CD8-positive, alpha-beta memory T cell (primary cell): ENCODE measurements around the gene SH3RF1. TPM values are rescaled to one million over a fixed set of nuclear protein-coding genes. Genes with fewer than 3 reads are reported as not detected.

Source experiments
- CTCF ChIA-PET: fragments of 350-600 bp; sonication (Branson Sonifier 250); formaldehyde crosslinking; loops from one replicate; lab custom pipeline; 2021; ENCODE audit warnings: antibody characterized with exemption; lab: Charles Lee
- POLR2A ChIA-PET: fragments of 350-600 bp; sonication (Branson Sonifier 250); formaldehyde crosslinking; loops from one replicate; lab custom pipeline; 2021; ENCODE audit warnings: antibody characterized with exemption; lab: Charles Lee
- DNase-seq, 5 donors: peaks; one replicate each; pipeline versions ENCODE4 v3.0.0 to v3.0.0-alpha.2; 2020 to 2022; ENCODE audit warnings: mixed read lengths in 1 of 5
- H3K27ac ChIP-seq: one replicate; pipeline ENCODE4 v1.7.0; 2013; ENCODE audit warnings: low read depth, mild to moderate bottlenecking, low read length, moderate library complexity
- H3K27me3 ChIP-seq: 2 replicates; pipeline ENCODE4 v1.7.0; 2013; ENCODE audit warnings: low read length, mild to moderate bottlenecking; ENCODE audit not compliant: insufficient read depth, poor library complexity, severe bottlenecking
- H3K36me3 ChIP-seq: 2 replicates; pipeline ENCODE4 v1.7.0; 2013; ENCODE audit warnings: mild to moderate bottlenecking, low read length, moderate library complexity; ENCODE audit not compliant: insufficient read depth
- H3K4me1 ChIP-seq: 2 replicates; pipeline ENCODE4 v1.7.0; 2013; ENCODE audit warnings: mild to moderate bottlenecking, low read length, moderate library complexity; ENCODE audit not compliant: insufficient read depth
- H3K4me3 ChIP-seq: 2 replicates; pipeline ENCODE4 v1.7.0; 2013; ENCODE audit warnings: mild to moderate bottlenecking, low read length
- H3K9me3 ChIP-seq: 2 replicates; pipeline ENCODE4 v1.7.0; 2013; ENCODE audit warnings: mild to moderate bottlenecking, low read length
- H3K27ac Mint-ChIP-seq, 8 donors: one replicate each; pipeline ENCODE4 v1.8.0; 2020 to 2021; ENCODE audit warnings: mixed read lengths in 8 of 8, mild to moderate bottlenecking in 6 of 8, inconsistent platforms in 3 of 8, moderate library complexity in 3 of 8
- H3K27me3 Mint-ChIP-seq, 2 donors: one replicate each; pipeline ENCODE4 v1.8.0; 2020 to 2021; ENCODE audit warnings: mixed read lengths in 2 of 2, mild to moderate bottlenecking in 1 of 2, moderate library complexity in 1 of 2
- H3K36me3 Mint-ChIP-seq, 3 donors: one replicate each; pipeline ENCODE4 v1.8.0; 2020 to 2021; ENCODE audit warnings: mixed read lengths in 3 of 3, inconsistent platforms in 1 of 3, mild to moderate bottlenecking in 1 of 3
- H3K4me1 Mint-ChIP-seq, 3 donors: one replicate each; pipeline ENCODE4 v1.8.0; 2020 to 2021; ENCODE audit warnings: mixed read lengths in 3 of 3, inconsistent platforms in 1 of 3, mild to moderate bottlenecking in 1 of 3
- H3K4me3 Mint-ChIP-seq, 7 donors: one replicate each; pipeline ENCODE4 v1.8.0; 2020 to 2021; ENCODE audit warnings: mixed read lengths in 7 of 7, mild to moderate bottlenecking in 6 of 7, moderate library complexity in 4 of 7, inconsistent platforms in 2 of 7
- H3K9me3 Mint-ChIP-seq, 5 donors: one replicate each; pipeline ENCODE4 v1.8.0; 2020 to 2022; ENCODE audit warnings: mixed read lengths in 5 of 5, mild to moderate bottlenecking in 3 of 5, moderate library complexity in 2 of 5, inconsistent platforms in 1 of 5
- polyA plus RNA-seq: library from polyadenylated mRNA; unstranded; fragments of 300-500 nt; fragmentation: Illumina TruSeq; gene quantifications from one replicate; pipeline ENCODE4 v1.2.3, GENCODE V29; 2021
- total RNA-seq, 2 experiments: library from RNA; stranded (reverse); gene quantifications; one replicate each; pipeline ENCODE4 v1.2.3, GENCODE V29; 2021

SH3RF1 gene
- total and polyA plus RNA-seq, 3 experiments from 2014 or later, result 1.1 to 1.4 TPM; not detected in 1

DNA sequence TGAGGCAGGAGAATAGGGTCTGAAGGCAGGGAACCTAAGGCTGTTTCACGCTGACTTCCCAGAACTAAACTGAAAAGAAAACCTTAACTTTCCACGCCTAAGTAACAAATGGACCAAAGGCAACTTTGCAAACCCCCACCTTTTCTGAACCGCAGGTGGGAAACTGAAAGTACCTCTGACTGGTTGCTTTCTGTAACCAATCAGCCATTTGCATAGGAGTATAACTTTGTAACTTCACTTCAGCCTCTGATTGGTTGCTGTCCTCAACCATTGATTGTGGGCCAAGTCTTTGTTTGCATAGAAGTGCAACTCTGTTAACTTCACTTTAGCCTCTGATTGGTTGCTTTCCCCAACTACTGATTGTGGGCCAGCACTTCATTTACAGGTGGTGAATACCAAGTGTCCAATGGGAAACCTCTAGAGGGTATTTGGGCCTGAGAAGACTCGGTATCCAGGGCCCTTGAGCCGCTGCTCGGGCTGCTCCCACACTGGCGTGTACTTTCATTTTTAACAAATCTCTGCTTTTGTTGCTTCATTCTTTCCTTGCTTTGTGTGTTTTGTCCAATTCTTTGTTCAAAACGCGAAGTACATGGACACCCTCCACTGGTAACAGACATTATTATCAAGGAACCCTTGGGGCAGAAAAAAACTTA lies 139.1 kb downstream of the SH3RF1 start:
- Mint-ChIP-seq H3K4me3 (no peak overlapping the region), H3K36me3 (peaks cover 0 to 1% (median 0%) of the 10 kb centered on the region in 3 donors), H3K27ac (no peak overlapping the region), H3K27me3 (peaks cover 0 to 10% of the 10 kb centered on the region in 2 donors), H3K9me3 (no peaks in the 10 kb centered on the region), H3K4me1 (no peaks in the 10 kb centered on the region)
- H3K36me3 ChIP-seq, result no peaks in the 10 kb centered on the region
- ChIA-PET CTCF (no interaction called here), POLR2A (no interaction called here)
- H3K4me3 ChIP-seq, result no peak overlapping the region
- H3K27ac ChIP-seq, result no peak overlapping the region
- no peaks in the 10 kb centered on the region for H3K9me3 ChIP-seq
- DNase-seq, result no peak
- no peaks in the 10 kb centered on the region for H3K4me1 ChIP-seq
- no peaks in the 10 kb centered on the region for H3K27me3 ChIP-seq

DNA sequence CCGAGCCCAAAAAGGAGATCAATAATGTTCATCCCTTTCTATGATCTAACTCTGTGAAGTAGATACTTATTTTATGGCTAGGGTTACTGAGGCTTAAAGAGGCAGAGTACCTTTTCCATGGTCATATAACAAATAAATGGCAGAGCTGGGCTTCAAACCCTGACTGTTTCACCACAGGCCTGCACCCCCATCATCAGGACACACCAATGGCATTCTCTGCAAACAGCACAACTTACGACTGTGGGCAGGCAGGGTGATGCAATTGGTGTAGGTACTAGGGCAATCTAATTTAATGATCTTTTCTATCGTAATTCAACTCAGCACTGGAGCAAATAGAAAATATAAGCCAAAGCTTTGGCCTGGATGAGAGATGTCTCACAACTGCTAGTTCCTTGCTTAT lies 141.9 kb downstream of the SH3RF1 start:
- H3K4me1 ChIP-seq, result no peaks in the 10 kb centered on the region
- no peaks in the 10 kb centered on the region for H3K4me1 Mint-ChIP-seq
- H3K4me3 ChIP-seq, result no peak overlapping the region
- no peaks in the 10 kb centered on the region for H3K9me3 Mint-ChIP-seq
- ChIA-PET POLR2A (no interaction called here), CTCF (no interaction called here)
- no peak overlapping the region for H3K4me3 Mint-ChIP-seq
- H3K9me3 ChIP-seq, result no peaks in the 10 kb centered on the region
- no peaks in the 10 kb centered on the region for H3K36me3 Mint-ChIP-seq
- no peak for DNase-seq
- no peaks in the 10 kb centered on the region for H3K27me3 ChIP-seq
- no peaks in the 10 kb centered on the region for H3K36me3 ChIP-seq
- H3K27ac ChIP-seq, result no peak overlapping the region
- peak overlapping the region in 1 of 8 donors; percentile 52 for H3K27ac Mint-ChIP-seq
- H3K27me3 Mint-ChIP-seq, result no peaks in the 10 kb centered on the region

DNA sequence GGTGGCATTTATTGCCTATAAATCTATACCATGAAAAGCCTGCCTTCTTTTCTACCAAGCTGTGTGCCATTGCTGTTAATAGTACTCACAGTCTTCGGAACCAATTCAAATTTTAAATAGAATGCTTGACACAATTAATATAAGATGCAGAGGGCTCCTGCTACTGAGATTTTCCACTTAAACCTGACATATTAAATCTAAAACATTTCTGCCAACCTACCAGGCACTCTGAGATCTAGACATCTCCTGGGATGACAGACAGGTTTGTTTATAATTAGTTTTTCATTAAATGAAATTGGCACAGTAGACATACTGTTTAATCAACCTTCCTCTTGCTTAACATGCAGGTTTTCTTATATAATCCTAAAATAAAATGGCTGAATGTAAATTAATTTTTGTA lies 143.4 kb downstream of the SH3RF1 start:
- Mint-ChIP-seq H3K27me3 (peaks cover 0 to 3% of the 10 kb centered on the region in 2 donors), H3K27ac (no peak overlapping the region), H3K4me1 (no peaks in the 10 kb centered on the region), H3K9me3 (no peaks in the 10 kb centered on the region), H3K4me3 (no peak overlapping the region), H3K36me3 (no peaks in the 10 kb centered on the region)
- H3K4me3 ChIP-seq, result no peak overlapping the region
- no peaks in the 10 kb centered on the region for H3K4me1 ChIP-seq
- ChIA-PET CTCF (no interaction called here), POLR2A (no interaction called here)
- no peak overlapping the region for H3K27ac ChIP-seq
- H3K9me3 ChIP-seq, result no peaks in the 10 kb centered on the region
- H3K27me3 ChIP-seq, result no peaks in the 10 kb centered on the region
- DNase-seq, result no peak
- H3K36me3 ChIP-seq, result no peaks in the 10 kb centered on the region

DNA sequence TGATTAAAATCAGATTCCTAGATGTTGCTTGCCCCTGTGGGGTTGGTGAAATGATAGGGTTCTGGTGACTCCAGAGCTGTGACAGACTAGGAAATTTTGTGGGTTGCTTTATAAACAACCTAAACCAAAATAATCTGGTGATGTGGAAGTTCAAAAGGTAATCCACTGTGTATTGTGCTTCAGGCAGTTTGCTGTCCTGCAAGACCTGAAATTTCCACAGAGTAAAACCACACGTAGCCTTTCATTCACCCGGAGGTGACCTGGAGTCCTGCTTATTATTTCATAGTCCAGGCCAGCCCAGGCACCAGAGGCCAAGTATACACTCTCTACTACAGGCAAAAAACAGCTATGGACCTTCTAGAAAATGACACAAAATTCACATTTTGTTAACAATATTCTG lies 146.1 kb downstream of the SH3RF1 start:
- H3K9me3 ChIP-seq, result no peaks in the 10 kb centered on the region
- no peaks in the 10 kb centered on the region for H3K27me3 ChIP-seq
- no peak overlapping the region for H3K4me3 ChIP-seq
- Mint-ChIP-seq H3K4me3 (no peak overlapping the region), H3K27me3 (peaks cover 0 to 12% of the 10 kb centered on the region in 2 donors), H3K36me3 (no peaks in the 10 kb centered on the region), H3K4me1 (no peaks in the 10 kb centered on the region), H3K9me3 (no peaks in the 10 kb centered on the region), H3K27ac (no peak overlapping the region)
- no peaks in the 10 kb centered on the region for H3K36me3 ChIP-seq
- DNase-seq, result no peak
- ChIA-PET CTCF (no interaction called here), POLR2A (no interaction called here)
- no peaks in the 10 kb centered on the region for H3K4me1 ChIP-seq
- H3K27ac ChIP-seq, result no peak overlapping the region

DNA sequence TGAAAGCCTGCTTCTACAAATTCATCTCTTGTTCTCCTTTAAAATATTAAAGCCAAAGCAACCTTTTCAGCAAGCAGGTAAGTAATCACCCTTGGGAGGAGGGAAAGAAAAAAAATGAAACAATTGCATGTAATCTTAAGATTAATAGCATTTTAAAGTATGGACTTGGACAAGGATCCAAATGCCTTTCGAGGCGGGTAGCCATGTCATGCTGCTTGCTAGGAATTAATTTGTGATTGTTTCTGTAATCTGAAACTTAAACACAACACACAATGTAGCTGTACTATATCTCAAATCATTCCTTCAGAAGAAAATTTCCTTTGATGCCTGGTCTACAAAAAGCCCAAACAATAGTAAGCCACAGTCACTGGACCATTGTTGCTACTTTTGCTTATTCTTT lies 148.3 kb downstream of the SH3RF1 start:
- Mint-ChIP-seq H3K27me3 (peaks cover 0 to 12% of the 10 kb centered on the region in 2 donors), H3K4me3 (no peak overlapping the region), H3K27ac (no peak overlapping the region), H3K4me1 (no peaks in the 10 kb centered on the region), H3K9me3 (no peaks in the 10 kb centered on the region), H3K36me3 (no peaks in the 10 kb centered on the region)
- no peaks in the 10 kb centered on the region for H3K27me3 ChIP-seq
- ChIA-PET CTCF (no interaction called here), POLR2A (no interaction called here)
- H3K27ac ChIP-seq, result no peak overlapping the region
- no peaks in the 10 kb centered on the region for H3K9me3 ChIP-seq
- H3K36me3 ChIP-seq, result no peaks in the 10 kb centered on the region
- no peak overlapping the region for H3K4me3 ChIP-seq
- H3K4me1 ChIP-seq, result no peaks in the 10 kb centered on the region
- no peak for DNase-seq

DNA sequence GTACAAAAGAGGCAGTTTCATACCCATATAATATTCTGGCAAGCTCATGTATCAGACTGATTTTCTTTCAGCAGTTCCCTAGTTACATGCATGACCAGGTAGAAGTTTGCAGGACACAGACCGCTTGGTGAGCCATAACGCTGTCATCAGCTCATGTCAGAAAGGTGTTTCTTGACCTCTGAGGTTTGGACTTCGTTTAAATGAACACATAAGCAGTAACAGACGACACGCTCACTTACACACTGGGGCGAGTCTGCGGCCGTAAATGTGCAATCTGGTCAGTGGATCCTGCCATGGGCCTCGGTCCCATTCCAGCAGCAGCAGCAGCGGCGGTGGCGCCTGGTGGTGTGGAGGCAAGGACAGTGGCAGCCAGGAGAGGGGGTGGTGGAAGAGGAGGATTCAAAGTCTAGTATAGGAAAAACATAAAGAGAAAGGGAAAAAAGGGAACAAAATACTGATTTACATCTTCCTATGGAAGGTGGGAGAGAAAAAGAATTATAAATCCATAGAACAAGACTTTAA lies 148.8 kb downstream of the SH3RF1 start:
- Histone ChIP-seq H3K27me3 (no peaks in the 10 kb centered on the region), H3K4me1 (no peaks in the 10 kb centered on the region), H3K9me3 (no peaks in the 10 kb centered on the region), H3K27ac (no peak overlapping the region), H3K36me3 (no peaks in the 10 kb centered on the region), H3K4me3 (no peak overlapping the region)
- POLR2A ChIA-PET, result no interaction called here
- Mint-ChIP-seq H3K27ac (no peak overlapping the region), H3K36me3 (no peaks in the 10 kb centered on the region), H3K27me3 (peaks cover under 1 to 12% of the 10 kb centered on the region in 2 donors), H3K4me1 (no peaks in the 10 kb centered on the region), H3K4me3 (no peak overlapping the region), H3K9me3 (no peaks in the 10 kb centered on the region)
- CTCF ChIA-PET, result no interaction called here
- no peak for DNase-seq

DNA sequence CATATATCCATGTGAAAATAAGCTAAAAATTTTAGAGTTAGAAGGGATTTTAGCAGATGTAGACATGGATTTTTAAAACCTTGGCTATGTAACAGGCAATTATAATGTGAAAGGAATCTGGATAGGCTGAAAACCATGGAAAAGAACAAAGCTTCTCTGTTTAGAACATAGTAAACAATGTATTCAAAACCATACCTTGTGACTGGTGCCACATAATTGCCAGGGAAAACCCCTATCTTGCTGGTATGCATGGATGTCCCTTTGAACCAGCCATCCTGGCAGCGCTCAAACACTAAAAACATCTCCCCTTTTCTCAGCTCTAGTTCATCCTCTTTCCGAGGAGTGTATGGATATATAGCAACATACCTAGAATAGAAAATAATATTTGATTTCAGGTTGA lies 150.1 kb downstream of the SH3RF1 start:
- ChIA-PET CTCF (no interaction called here), POLR2A (no interaction called here)
- Histone ChIP-seq H3K36me3 (no peaks in the 10 kb centered on the region), H3K27me3 (no peaks in the 10 kb centered on the region), H3K9me3 (no peaks in the 10 kb centered on the region), H3K27ac (no peak overlapping the region), H3K4me3 (no peak overlapping the region), H3K4me1 (no peaks in the 10 kb centered on the region)
- H3K4me1 Mint-ChIP-seq, result no peaks in the 10 kb centered on the region
- peaks cover 1 to 12% of the 10 kb centered on the region in 2 donors for H3K27me3 Mint-ChIP-seq
- no peak overlapping the region for H3K4me3 Mint-ChIP-seq
- no peak for DNase-seq
- H3K36me3 Mint-ChIP-seq, result no peaks in the 10 kb centered on the region
- H3K9me3 Mint-ChIP-seq, result no peaks in the 10 kb centered on the region
- peak overlapping the region in 1 of 8 donors; percentile 12 for H3K27ac Mint-ChIP-seq

DNA sequence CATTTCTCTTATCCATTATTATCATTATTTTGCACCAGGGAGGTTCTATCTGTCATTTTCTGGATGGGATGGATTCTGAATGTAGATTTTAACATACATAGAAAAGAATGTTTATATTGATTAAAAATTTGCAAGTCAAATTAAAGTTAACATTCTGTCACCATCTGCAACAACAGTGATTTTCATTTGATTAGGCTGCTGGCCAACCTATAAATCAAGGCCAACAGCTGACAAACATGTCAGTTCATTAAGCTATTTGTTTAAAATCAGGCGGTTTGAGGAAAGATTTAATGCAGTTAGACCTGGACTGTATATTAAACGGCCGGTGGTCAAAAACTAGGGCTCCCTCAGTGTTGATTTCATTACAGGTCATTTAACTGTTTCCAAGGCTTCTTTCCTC lies 151.2 kb downstream of the SH3RF1 start:
- H3K27ac ChIP-seq, result no peak overlapping the region
- H3K27me3 Mint-ChIP-seq, result peaks cover 3 to 12% of the 10 kb centered on the region in 2 donors
- no peaks in the 10 kb centered on the region for H3K27me3 ChIP-seq
- no peak for DNase-seq
- H3K4me1 ChIP-seq, result no peaks in the 10 kb centered on the region
- POLR2A ChIA-PET, result no interaction called here
- no peak overlapping the region for H3K4me3 Mint-ChIP-seq
- no peaks in the 10 kb centered on the region for H3K36me3 ChIP-seq
- no peak overlapping the region for H3K27ac Mint-ChIP-seq
- no peaks in the 10 kb centered on the region for H3K4me1 Mint-ChIP-seq
- CTCF ChIA-PET, result no interaction called here
- no peaks in the 10 kb centered on the region for H3K36me3 Mint-ChIP-seq
- no peak overlapping the region for H3K4me3 ChIP-seq
- no peaks in the 10 kb centered on the region for H3K9me3 ChIP-seq
- H3K9me3 Mint-ChIP-seq, result no peaks in the 10 kb centered on the region
